HG03097 (cell line): ENCODE measurements around the gene ORM1.

Experiments used
- ATAC-seq: cut with Tn5 transposase; IDR thresholded peaks from one replicate; pipeline ENCODE4 v1.9.1; 2021; ENCODE audit not compliant: unreplicated experiment, low FRiP score

Gene ORM1

DNA sequence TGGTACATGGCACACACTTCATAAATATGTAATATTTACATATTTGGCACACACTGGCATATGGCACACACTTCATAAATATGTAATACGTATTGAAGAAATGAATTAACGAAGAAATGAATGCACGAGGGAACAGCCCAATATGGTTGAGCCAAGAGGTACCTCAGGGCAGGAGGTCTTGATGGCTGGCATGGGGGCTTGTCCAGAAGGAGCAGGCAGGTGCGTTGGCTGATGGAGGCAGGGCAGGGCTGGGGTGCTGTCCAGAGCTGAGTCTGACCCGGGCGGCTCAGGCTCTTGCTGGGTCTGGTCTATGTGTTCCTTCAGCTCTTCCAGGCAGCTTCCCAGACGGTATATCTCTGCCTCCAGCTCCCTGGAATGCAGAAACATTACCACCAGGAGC is 38.6 kb downstream of the ORM1 start:
- no peak for ATAC-seq

DNA sequence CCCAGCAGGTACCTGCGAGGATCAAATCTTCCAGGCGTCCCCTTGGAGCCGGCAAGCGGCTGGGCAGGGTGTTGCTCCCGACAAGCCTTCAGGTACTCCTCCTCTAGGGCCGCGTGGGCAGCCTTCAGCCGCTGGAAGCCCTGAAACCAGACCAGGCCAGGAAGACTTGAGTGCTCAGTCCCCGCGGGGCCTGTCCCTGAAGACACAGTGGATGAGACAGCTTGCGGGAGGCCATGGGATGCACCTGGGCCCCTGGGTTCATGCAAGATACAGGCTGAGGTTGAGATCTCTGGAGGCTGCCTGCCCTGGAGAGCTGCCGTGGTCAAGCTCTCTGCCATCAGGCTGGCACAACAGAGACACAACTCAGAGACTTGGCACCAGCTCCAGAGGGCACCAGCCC is 39.5 kb downstream of the ORM1 start:
- no peak for ATAC-seq

DNA sequence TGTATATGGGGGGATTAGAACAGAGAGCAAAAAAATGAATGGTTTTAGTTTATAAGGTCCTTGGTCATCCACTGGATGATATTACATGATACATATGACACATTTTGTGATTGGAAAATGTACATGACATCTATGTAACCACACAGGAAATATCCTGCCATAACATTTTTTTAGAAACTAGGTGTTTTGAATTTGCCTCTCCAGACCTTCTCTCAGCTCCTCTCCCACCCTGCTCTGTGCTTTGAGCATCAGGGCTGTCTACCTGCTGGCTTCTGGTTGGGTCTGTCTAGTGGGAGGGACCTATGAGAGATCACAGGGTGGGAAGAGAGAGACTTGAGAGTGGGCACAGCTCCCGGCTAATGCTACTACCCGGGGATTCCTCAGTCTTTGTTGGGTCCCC is 40.5 kb downstream of the ORM1 start:
- ATAC-seq, result no peak

DNA sequence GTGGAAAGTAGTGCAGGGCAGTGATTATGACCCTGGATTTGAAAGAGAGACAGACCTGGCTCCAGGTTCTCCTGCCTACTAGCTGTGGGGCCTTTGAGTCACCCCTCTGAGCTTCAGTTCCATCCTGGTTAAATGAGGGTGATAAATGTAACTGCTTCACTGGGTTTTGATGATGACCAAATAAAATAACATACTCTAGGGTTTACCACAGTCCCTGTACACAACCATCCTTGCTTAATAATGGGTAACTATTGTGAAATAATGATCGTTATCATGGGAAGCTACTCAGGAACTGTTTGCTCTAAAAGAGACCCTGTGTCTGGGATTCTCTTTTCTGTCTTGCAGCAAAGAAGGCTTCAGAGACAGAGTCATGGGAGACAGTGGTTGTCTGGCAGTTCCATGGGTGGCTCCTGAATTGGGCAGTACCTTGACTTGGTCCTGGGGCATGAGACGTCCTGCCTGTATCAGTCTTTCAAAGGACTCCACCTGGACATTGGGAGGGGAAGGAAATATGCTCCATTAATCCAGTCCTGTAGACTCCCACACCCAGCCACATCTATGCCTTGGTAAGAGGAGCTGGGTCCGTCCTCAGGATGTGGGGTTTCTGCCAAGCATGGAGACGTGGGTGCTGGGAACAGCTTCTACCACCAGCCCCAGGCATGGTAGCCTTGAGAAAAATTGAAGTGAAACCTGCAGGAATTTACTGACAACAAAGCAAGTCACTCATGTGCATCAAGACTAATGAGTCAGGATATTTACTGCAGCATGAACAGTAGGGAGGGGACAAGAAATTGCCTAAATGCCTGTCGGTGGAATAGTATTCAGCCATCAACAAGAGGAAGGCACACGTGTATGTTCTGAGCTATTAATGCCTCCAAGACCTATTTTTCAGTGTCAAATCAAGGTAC is 41.5 kb downstream of the ORM1 start:
- no peak for ATAC-seq

DNA sequence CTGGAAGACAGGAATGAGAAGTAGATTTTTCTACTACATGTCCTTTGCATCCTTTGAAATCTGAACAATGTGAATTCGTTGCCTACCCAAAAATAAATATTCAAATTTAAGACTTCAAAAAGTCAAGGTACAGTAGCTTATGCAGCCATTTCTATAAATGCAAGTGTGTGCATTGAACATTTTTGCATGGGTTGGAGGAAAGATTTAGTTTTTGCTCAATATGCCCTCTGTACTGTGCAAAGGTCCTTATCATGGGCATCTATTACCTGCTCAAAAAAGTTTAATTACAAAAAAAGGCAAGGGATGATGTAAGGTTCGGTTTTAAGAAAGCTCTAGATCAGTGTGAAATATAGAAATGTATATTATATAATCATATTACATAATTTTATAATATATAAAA is 42.3 kb downstream of the ORM1 start:
- ATAC-seq, result no peak

DNA sequence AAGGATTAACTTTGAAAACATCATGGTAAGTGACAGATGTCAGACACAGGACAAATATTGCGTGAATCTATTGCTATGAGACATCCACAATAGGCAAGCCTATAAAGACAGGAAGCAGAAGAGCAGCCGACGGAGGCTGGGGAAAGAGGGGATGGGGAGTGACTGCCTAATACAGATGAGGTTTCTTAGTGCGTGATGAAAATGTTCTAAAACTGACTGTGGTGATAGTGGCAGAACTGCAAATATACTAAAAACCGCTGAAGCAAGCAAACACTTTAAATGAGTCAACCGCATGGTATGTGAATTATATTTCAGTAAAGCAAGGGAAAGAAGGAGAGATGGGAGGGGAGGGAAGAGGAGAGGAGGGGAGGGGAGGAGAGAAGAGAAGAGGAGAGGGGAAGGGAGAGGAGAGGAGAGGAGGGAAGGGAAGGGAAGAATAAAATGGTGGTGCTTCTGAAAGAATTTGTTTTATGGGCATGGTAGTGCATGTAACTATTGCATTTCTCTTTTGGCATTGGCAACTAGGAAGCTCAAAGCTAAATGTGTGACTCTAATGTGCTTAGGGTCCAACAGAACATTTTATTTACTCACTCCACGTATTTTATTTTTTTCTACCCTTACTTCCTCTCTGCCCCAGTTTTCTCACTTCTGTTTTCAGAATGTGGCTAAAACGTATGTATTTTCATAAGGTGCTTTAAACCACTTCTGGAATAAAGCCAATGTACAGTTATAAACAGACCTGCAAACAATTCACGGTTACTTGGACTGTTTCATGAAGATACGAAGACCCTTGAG is 43.6 kb downstream of the ORM1 start:
- peak; percentile 34 for ATAC-seq

DNA sequence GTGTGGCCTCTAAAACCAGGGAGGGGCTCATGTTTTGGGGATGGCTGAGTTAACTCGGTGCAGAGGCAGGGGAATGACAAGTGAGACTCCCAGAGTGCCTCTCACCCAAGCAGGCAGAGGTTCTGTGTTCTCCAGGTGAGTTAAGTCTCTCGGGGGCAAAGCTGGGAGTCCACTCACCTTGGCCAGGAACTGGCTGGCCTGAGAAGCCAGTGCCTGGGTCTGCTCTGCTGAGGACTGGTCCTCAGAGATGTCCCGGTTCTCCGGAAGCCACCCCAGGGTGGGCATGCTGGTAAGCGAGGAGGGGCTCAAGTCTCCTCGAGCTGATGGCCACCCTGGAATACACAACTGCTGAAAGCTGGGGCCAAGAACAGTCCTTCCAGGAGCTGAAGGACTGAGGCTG is 44.5 kb downstream of the ORM1 start:
- ATAC-seq, result no peak

DNA sequence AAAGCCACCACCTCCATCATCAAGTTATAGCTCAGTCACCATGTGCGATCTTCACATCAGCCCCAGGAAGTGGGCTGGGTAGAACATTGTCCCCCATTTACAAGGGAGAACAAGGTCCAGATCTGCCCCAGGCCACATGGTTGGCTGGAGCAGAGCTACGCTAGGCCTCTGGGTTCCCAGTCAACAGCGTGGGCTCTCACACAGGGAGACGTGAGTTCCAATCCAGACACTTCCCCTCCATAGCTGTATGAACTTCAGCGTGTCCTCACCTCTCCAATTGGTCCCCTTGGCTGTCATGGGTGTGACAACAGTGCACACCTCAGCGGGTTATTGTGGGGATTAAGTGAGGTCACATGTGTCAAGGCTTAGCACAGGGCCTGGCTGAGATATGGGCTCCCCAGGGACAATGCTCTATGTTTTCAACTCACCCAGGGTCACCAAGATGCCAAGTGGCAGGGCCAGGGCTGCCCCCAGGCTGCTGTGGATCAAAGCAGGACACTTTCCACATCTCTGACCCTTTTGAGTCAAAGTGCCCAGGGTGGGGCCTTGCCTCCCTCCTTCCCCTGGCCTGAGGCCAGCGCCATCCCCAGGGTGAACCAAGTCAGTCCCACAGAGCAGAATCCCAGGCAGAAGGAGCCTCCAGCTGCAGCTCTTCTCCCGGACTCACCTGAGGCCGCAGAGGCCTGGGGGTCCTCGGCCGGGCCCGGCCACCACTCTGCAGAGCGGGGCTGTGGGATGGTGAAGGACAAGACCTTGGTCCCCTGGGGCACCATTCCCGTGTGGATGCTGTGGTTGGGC is 45.1 kb downstream of the ORM1 start:
- ATAC-seq, result no peak

DNA sequence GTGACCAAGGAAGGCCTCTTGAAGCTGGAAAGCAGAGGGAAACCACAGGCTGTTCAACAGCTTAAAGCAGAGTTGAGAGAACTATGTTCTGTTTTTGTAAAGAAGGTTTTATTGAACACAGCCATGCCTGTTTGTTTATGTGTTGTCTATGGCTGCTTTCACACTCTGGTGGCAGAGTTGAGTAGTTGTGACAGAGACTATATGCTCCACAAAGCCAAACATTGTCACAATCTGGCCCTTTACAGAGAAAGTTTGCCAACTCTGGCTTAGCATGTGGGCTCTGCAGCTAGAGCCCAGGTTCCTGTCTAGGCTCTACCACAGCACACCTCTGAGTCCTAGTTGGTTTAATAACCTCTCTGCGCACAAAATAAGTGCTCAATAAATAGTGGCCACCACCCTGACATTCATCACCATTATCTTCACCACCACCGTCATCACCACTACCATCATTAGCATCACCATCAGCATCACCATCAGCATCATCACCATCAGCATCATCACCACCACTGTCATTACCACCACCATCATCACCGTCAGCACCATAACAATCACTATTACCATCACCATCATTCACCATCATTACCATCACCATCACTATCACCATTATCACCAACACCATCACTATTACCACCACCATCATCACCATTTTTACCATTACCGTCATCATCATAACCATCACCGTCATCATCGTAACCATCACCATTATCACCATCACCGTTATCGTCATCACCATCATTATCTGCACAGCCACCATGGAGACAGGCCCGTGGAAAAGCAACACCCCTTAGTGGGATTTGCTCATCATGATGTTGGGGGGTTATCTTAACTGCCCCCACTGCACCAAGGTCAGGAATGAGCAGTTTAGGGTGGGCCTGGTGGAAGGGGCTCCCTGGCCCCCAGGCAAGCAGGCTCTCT is 46.6 kb downstream of the ORM1 start:
- no peak for ATAC-seq

DNA sequence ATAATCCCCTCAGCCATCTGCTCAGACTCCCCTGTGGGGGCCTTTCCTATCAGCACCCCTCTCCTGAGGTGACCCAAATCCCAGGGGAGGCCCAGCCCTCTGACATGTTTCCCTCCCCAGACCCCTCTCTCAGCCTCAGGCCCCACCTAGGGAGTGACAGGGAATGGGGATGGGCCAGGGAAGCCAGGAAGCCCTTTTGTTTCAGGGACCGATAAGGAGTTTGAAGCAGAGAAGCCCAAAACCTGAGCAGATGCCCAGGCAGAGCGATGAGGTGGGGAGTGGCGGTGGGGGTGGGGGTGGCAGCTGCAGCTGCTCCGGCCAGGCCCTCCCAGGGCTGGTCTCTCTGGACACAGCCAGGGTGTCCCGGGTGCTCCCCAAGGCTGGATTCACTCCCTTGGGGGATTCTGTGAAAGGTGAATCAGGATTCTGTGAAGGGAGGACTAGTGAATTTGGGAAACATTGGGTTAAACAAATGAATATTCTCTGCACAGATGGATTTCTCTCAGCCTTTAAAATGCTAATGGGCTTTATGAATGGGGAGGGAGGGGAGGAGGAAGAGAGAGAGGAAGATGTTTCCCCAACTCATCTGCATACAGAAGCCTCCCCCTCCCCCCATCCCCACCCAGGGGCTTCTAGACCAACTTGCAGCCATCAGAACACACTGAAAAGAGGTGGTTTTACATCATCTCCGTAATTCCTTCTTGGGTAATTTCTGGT is 47.5 kb downstream of the ORM1 start:
- ATAC-seq, result no peak

DNA sequence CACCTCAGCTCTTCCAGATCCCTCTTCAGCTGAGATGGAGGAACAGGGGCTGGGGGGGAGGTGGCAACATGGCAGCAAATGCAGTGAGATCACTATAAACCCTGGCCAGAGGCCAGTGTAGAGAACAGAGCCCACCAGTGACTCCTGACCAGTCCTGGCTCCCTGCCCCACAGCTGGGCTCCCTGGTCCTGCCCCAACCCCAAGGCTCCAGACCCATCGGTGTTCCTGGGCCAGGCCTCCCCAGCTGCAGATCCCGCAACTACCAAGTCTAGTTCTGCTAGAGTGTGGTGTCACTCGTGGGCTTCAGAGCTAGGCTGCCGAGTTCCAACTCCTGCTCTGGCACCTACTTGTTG is 48.0 kb downstream of the ORM1 start:
- ATAC-seq, result no peak

DNA sequence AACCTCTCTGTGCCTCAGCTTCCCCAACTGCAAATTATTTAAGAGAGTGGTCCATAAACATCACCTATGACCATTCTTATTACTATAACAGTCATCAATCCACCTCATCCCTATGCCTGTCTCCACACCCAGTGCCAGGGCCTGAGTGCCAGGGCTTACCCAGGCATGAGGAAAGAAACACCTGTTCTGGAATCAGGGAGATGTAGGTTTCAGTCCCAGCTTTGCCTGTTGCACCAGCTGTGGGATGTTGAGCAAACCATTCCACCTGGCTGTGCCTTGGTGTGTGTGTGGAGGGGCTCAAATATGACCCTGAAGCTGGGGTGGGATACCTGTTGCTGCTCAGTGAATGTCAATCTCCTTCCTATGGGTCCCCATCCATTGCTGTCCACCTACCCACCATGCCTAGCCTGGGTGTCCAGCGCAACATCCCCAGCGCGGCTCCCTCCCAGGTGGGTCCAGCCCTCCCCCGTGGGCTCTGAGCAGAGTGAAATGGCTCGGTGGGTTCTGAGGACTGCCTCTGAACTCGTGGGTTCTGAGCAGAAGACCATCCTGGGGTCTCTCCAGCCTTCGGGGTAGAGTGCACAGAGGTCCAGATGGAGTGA is 48.5 kb downstream of the ORM1 start:
- ATAC-seq, result no peak

DNA sequence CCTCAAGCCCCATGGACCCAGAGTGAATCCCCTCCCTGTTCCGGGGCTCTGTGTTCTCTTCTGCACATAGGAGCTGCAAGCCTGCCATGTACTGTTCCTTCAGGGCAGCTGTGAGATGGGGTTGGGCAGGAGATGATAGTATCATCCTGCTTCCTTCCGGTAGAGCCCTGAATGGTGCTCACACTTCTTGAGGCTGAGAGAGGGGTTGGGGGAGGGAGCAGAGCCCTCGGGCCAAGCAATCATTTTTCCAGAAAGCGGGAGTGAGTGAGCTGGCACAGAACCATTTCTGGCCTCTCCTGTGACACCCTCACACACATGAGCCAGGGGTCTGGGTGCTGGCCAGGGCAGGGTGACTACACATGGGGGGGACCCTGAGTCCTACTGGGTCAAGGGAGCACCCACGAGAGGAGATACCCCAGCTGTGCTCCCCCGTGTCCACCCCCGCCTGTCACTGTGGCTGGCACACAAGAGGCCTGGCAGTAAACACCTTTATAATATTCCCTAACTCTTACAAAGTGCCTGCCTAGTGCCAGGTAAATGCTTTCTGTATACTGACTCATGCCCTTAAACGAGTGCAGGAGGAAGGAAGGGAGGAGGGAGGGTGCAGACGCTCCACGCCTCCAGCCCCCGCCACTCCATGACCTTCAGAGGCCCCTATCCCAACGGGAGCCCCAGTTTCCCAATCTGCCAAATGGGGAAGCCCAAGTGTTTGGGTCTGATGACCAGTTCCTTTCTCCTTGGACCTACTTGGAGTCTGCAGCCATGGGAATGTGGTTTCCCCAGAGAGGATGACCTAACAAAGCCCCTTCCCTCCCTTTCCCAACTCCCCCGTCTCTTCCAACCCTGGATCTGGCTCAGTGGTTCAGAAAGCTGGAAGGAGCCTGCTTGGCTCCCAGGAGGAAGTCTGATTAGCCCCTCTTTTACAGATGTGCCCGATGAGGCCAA is 49.3 kb downstream of the ORM1 start:
- ATAC-seq, result no peak

DNA sequence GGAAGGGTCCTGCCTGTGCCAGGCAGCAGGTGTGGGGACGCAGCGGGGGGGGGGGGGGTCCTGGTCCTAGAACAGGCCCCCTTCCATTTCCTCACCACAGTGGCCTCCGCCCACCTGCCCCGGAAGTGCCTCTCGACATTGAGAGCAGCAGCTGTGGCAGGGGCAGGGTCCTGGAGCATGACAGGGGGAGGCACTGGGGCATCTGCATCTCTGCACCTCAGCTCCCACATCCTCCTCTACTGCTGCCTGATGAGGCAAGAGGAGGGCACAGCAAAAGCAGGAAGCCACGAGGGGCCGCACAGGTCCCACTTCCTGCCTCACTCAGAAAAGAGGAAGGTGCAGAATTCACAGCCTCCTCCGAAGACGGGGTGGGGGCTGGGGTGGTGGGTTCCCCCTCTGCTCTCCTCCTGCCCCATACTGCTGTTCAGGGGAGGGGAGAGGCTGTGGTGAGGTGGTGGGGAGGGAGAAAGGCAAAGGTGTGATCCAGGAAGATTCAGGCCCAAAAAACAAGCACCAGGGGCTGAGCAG is 50.1 kb downstream of the ORM1 start:
- ATAC-seq, result peak; percentile 92

DNA sequence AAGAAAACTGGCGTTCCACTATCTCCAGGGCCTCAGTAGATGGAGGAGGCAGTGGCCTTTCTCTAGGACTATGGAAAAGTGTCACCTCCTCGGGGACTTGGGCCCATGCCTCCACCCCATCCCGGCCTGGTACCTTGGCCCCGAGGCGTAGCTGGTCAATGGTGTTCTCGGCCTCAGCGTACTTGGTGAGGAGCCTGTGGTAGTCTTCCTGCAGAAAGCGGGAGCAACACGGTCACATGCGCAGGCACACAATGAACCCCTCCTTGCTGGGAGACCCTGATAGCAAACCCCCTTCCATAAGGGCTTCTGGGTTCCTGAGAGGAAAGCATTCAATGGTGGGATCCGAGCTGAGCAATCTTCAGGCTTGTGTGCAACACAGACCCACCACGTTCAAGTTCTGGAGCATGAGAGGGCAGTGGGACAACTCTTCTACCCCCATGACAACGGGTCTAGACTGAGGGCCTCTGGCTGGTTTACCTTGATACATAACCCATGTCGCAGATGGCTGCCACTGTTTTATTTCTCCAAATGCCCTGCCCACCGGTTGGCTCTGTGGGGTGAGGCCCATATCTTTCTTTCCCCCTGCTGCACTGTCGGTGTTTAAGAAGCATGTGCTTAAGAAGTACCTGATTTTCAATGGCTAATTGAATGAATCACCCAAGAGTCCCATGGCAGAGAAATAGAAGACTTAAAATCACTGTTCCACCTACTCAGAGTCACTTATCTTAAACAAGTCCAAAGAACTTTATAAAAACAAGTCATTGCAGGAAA is 51.2 kb downstream of the ORM1 start:
- no peak for ATAC-seq

DNA sequence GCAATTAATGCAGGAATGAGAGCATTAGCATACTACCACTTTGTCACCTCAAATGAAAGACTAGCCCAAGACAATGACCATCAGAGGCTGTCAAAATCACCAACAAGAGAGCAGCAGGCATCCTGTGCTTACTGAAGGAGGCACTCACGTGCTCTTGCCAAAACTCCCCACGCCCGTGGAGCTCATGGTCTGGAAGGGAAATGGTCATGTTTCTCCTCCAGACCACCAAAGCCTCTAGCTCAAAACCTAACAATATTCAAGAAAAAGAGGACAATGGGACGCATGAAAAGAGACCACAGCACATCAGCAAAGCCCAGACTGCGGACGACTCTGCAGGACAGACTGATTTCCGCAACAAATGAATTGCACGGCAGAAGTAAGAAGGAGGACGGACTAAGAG is 52.0 kb downstream of the ORM1 start:
- no peak for ATAC-seq
